HepG2 (cell line): ENCODE data around the gene TYMP. TPM values are rescaled to one million over a fixed set of nuclear protein-coding genes. Genes with fewer than 3 reads are reported as not detected.

Experiments
- ASH2L ChIP-seq: fragments of 300-600, 200-600 bp; sonication (generic); IDR thresholded peaks from 2 replicates; pipeline ENCODE4 v1.7.0; 2017; ENCODE audit warnings: low read depth, mild to moderate bottlenecking, moderate library complexity, mixed read lengths, low read length; ENCODE audit not compliant: insufficient read length
- ATF7-NPFF ChIP-seq: sonication (generic); formaldehyde crosslinking; IDR thresholded peaks from 2 replicates; pipeline ENCODE4 v1.8.1; 2023; ENCODE audit warnings: mild to moderate bottlenecking, low read depth, missing genetic modification reagents, moderate library complexity
- ATM ChIP-seq: fragments of 450-650 bp; IDR thresholded peaks from 2 replicates; pipeline ENCODE4 v1.7.1; 2017; ENCODE audit warnings: mild to moderate bottlenecking, borderline replicate concordance
- CEBPB ChIP-seq: IDR thresholded peaks from 2 replicates; pipeline ENCODE4 v1.6.1; 2011; ENCODE audit warnings: low read depth, low read length, improper control_type of control experiment, borderline replicate concordance
- CENPX ChIP-seq: sonication (generic); formaldehyde crosslinking; IDR thresholded peaks from 2 replicates; pipeline ENCODE4 v1.9.0; 2021; ENCODE audit warnings: mild to moderate bottlenecking, missing genetic modification reagents, moderate library complexity
- ELF3 ChIP-seq: IDR thresholded peaks from 2 replicates; pipeline ENCODE4 v1.6.1; 2016; ENCODE audit warnings: missing genetic modification reagents, missing compliant biosample characterization
- IRX3 ChIP-seq: sonication (generic); formaldehyde crosslinking; IDR thresholded peaks from 2 replicates; pipeline ENCODE4 v1.8.1; 2023; ENCODE audit warnings: mild to moderate bottlenecking, low read depth, missing genetic modification reagents, borderline replicate concordance
- ISL2 ChIP-seq: sonication (generic); formaldehyde crosslinking; IDR thresholded peaks from 2 replicates; pipeline ENCODE4 v1.5.0; 2020; ENCODE audit warnings: missing genetic modification reagents
- KDM3A ChIP-seq: IDR thresholded peaks from 2 replicates; pipeline ENCODE4 v1.6.1; 2018; ENCODE audit warnings: low read depth, missing compliant biosample characterization
- MAX ChIP-seq: IDR thresholded peaks from 2 replicates; pipeline ENCODE4 v1.6.1; 2012; ENCODE audit warnings: inconsistent platforms
- POLR2AphosphoS5 ChIP-seq: IDR thresholded peaks from 2 replicates; pipeline ENCODE4 v1.6.1; 2012; ENCODE audit warnings: low read depth, low read length
- REXO4 ChIP-seq: sonication (generic); formaldehyde crosslinking; IDR thresholded peaks from 2 replicates; pipeline ENCODE4 v1.8.0; 2022; ENCODE audit warnings: missing genetic modification reagents, mild to moderate bottlenecking, borderline replicate concordance
- TARDBP ChIP-seq: sonication (generic); formaldehyde crosslinking; IDR thresholded peaks from 2 replicates; pipeline ENCODE4 v1.8.0; 2022; ENCODE audit warnings: mild to moderate bottlenecking, missing genetic modification reagents
- ZIK1 ChIP-seq: sonication (generic); formaldehyde crosslinking; IDR thresholded peaks from 2 replicates; pipeline ENCODE4 v1.5.0; 2020; ENCODE audit warnings: mild to moderate bottlenecking, low read depth, missing genetic modification reagents, borderline replicate concordance
- ZKSCAN8 ChIP-seq: IDR thresholded peaks from 2 replicates; pipeline ENCODE4 v1.6.1; 2016; ENCODE audit warnings: borderline replicate concordance, missing genetic modification reagents, missing compliant biosample characterization
- ZNF549 ChIP-seq: sonication (generic); formaldehyde crosslinking; IDR thresholded peaks from 2 replicates; pipeline ENCODE4 v1.5.0; 2020; ENCODE audit warnings: missing genetic modification reagents
- ZNF619 ChIP-seq: sonication (generic); formaldehyde crosslinking; IDR thresholded peaks from 2 replicates; pipeline ENCODE4 v1.4.0; 2020; ENCODE audit warnings: mild to moderate bottlenecking, missing genetic modification reagents
- ZNF780A ChIP-seq: sonication (generic); formaldehyde crosslinking; IDR thresholded peaks from 2 replicates; pipeline ENCODE4 v1.8.0; 2022; ENCODE audit warnings: mild to moderate bottlenecking, missing genetic modification reagents, moderate library complexity
- polyA plus RNA-seq, 8 experiments: library from polyadenylated mRNA; depleted of rRNA in 3 of 8; stranded (reverse) in 7 of 8; unstranded in 1 of 8; fragments of >200 nt; fragmentation: Illumina TruSeq in 4 of 8; extraction: Trizol in 4 of 8; gene quantifications; 2 replicates each; pipeline versions ENCODE4 v1.2.1 to v1.2.3, GENCODE V29; 2011 to 2016; ENCODE audit warnings: low read depth in 4 of 8, missing spikeins in 1 of 8, mixed read lengths in 1 of 8; ENCODE audit not compliant: insufficient read depth in 1 of 8
- total RNA-seq, 5 experiments: library from RNA; depleted of rRNA; stranded (reverse); fragments of >200 nt; fragmentation: Illumina TruSeq; extraction: Trizol; gene quantifications; 2 replicates each; pipeline ENCODE4 v1.2.3, GENCODE V29; 2016; ENCODE audit warnings: low read depth in 1 of 5
- TF ChIP-seq, protein P1 (sequence below): sonication (generic); formaldehyde crosslinking; IDR thresholded peaks from 2 replicates; pipeline ENCODE4 v1.4.0; 2020; ENCODE audit warnings: missing genetic modification reagents
- TF ChIP-seq, protein P2 (sequence below), 2 experiments: sonication (generic) in 1 of 2; formaldehyde crosslinking in 1 of 2; IDR thresholded peaks; 2 replicates each; pipeline versions ENCODE4 v1.4.0 to v1.6.1; 2018 to 2020; ENCODE audit warnings: missing genetic modification reagents in 2 of 2, borderline replicate concordance in 1 of 2, low read depth in 1 of 2, mild to moderate bottlenecking in 1 of 2, missing biosample characterization in 1 of 2

Gene TYMP
- total and polyA plus RNA-seq, 2 of the 13 experiments (the other 11 are each of a cell fraction or from before 2014, with no cell fraction given) = 3.9 to 4.3 TPM

- TF ChIP-seq ATM = no peak
- TF ChIP-seq ZNF780A = no peak
- TF ChIP-seq ZNF549 (CRISPR knock-in tag) = no peak
- TF ChIP-seq POLR2AphosphoS5 = peak; percentile 40
- no peak for TF ChIP-seq CENPX (CRISPR knock-in tag)
- no peak for TF ChIP-seq ZIK1 (CRISPR knock-in tag)
- TF ChIP-seq KDM3A (CRISPR knock-in tag) = 0 out of 2 replicates have a peak, but pooled peaks have one; percentile 22
- no peak for TF ChIP-seq ZNF619 (CRISPR knock-in tag)
- TF ChIP-seq, protein P1, sequence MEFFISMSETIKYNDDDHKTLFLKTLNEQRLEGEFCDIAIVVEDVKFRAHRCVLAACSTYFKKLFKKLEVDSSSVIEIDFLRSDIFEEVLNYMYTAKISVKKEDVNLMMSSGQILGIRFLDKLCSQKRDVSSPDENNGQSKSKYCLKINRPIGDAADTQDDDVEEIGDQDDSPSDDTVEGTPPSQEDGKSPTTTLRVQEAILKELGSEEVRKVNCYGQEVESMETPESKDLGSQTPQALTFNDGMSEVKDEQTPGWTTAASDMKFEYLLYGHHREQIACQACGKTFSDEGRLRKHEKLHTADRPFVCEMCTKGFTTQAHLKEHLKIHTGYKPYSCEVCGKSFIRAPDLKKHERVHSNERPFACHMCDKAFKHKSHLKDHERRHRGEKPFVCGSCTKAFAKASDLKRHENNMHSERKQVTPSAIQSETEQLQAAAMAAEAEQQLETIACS (CRISPR knock-in tag) = peak; percentile 78
- TF ChIP-seq, protein P2, sequence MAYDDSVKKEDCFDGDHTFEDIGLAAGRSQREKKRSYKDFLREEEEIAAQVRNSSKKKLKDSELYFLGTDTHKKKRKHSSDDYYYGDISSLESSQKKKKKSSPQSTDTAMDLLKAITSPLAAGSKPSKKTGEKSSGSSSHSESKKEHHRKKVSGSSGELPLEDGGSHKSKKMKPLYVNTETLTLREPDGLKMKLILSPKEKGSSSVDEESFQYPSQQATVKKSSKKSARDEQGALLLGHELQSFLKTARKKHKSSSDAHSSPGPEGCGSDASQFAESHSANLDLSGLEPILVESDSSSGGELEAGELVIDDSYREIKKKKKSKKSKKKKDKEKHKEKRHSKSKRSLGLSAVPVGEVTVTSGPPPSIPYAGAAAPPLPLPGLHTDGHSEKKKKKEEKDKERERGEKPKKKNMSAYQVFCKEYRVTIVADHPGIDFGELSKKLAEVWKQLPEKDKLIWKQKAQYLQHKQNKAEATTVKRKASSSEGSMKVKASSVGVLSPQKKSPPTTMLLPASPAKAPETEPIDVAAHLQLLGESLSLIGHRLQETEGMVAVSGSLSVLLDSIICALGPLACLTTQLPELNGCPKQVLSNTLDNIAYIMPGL (CRISPR knock-in tag; IDR thresholded peaks at IDR 0.05; ENCODE audit: borderline replicate concordance in 1 of 2, low read depth in 1 of 2) = peak in 1 of 2 experiments; percentile 60; a peak in 1 of 4 replicates
- peak; percentile 15; the same call in 1 of the 2 replicates for TF ChIP-seq TARDBP (CRISPR knock-in tag)
- TF ChIP-seq CEBPB = peak; percentile 31; the same call in 1 of the 2 replicates
- TF ChIP-seq ASH2L = peak; percentile 25
- no peak for TF ChIP-seq ATF7-NPFF (CRISPR knock-in tag)
- TF ChIP-seq REXO4 (CRISPR knock-in tag) = peak; percentile 57; the same call in 1 of the 2 replicates
- TF ChIP-seq ELF3 (CRISPR knock-in tag) = no peak; the same call in 1 of the 2 replicates
- 0 out of 2 replicates have a peak, but pooled peaks have one; percentile 70 for TF ChIP-seq ZKSCAN8
- no peak for TF ChIP-seq IRX3 (CRISPR knock-in tag)
- peak; percentile 53 for TF ChIP-seq ISL2
- peak; percentile 91 for TF ChIP-seq MAX
These were observed at the start of gene TYMP (continued) for GRCh38 chr22:50529897-50530579.
